ENCODE measurements around the gene VAPA. TPM values are rescaled to one million over a fixed set of nuclear protein-coding genes. Genes with fewer than 3 reads are reported as not detected.

The VAPA gene
- 139 and 144 TPM in 2 replicates for total RNA-seq (2013; cell fraction: nucleolus; rRNA removed)
- total RNA-seq (2014; rRNA removed) (124 and 128 TPM in 2 replicates), total RNA-seq (2014; rRNA removed; fragmentation: Illumina TruSeq; extraction: Trizol) (165 and 173 TPM in 2 replicates), total RNA-seq (2021) (136 and 137 TPM in 2 replicates), polyA plus RNA-seq (2011; rRNA removed) (235 and 368 TPM in 2 replicates), polyA plus RNA-seq (2014; fragmentation: Illumina TruSeq; extraction: Trizol) (252 and 265 TPM in 2 replicates), polyA plus RNA-seq (2014; fragmentation: Nextera tagmentation; extraction: Ambion mirVana) (10 to 100 TPM; 70.9 to 73.1 TPM), polyA plus RNA-seq (2014; rRNA removed) (154 and 159 TPM in 2 replicates), polyA plus RNA-seq (2016; fragmentation: Nextera tagmentation; extraction: Ambion mirVana) (100 to 1,000 TPM; 236 to 237 TPM), polyA minus RNA-seq (2011; rRNA and poly(A)+ RNA removed) (79.9 and 141 TPM in 2 replicates), Bru-seq, nascent RNA (percentile 97 among the genes with signal in this experiment), BruChase-seq, experiment 1, labeled RNA remaining after a 6-hour chase (percentile 92 among the genes with signal in this experiment), BruChase-seq, experiment 2, labeled RNA remaining after a 2-hour chase (percentile 94 among the genes with signal in this experiment)
- polyA plus RNA-seq (2011; ENCODE audit: low read depth): 60.5 TPM
- 78.7 and 122 TPM in 2 replicates for polyA plus RNA-seq (2011; cell fraction: cytosol; rRNA removed)
- polyA plus RNA-seq (2011; cell fraction: nucleus; rRNA removed): 96.8 and 97.2 TPM in 2 replicates
- 76.2 and 145 TPM in 2 replicates for polyA plus RNA-seq (2012)
- 58.4 and 68.5 TPM in 2 replicates for polyA minus RNA-seq (2011; cell fraction: cytosol; rRNA and poly(A)+ RNA removed)
- polyA minus RNA-seq (2011; cell fraction: nucleus; rRNA and poly(A)+ RNA removed): 44.0 and 74.3 TPM in 2 replicates
- long read RNA-seq, experiment 1, full-length matches to known transcripts: 188 of 196 reads
- long read RNA-seq, experiment 1, partial matches to known transcripts: 2 of 196 reads
- long read RNA-seq, experiment 1, other reads (novel, unspliced or antisense): 6 of 196 reads
- long read RNA-seq, experiment 2, full-length matches to known transcripts: 767 of 789 reads
- long read RNA-seq, experiment 2, partial matches to known transcripts: 6 of 789 reads
- long read RNA-seq, experiment 2, other reads (novel, unspliced or antisense): 16 of 789 reads

- peaks cover 3% of the 10 kb centered on the region; the same call in 1 of the 2 replicates for H3K4me1 ChIP-seq (ENCODE audit: control insufficient read depth, insufficient read depth, low read length)
- H4K20me1 ChIP-seq (ENCODE audit: control insufficient read depth, insufficient read depth): 0 out of 2 replicates have a peak, but pooled peaks cover 8% of the 10 kb centered on the region
- peak within 1 kb of the TSS; percentile 92 for H2AFZ ChIP-seq (ENCODE audit: control insufficient read depth, low read depth, low read length)
- peak within 1 kb of the TSS; percentile 79 for H3K4me2 ChIP-seq (ENCODE audit: control insufficient read depth, insufficient read depth)
- 1% methylated on average over 86 of the region's 87 CpGs for WGBS (ENCODE audit: insufficient coverage, insufficient replicate concordance, low lambda C conversion rate, missing lambda C conversion rate)
- no peaks in the 10 kb centered on the region for H3K36me3 ChIP-seq (ENCODE audit: control insufficient read depth in 2 of 2, insufficient read depth in 2 of 2, low read length in 1 of 2)
- intact Hi-C loops (cut with micrococcal nuclease; ENCODE audit: unreplicated experiment): no loop called here
- H3K79me2 ChIP-seq (ENCODE audit: control insufficient read depth, insufficient read depth, low read length): peaks cover 48% of the 10 kb centered on the region
- CTCF ChIA-PET: interaction anchor here (0.8 kb wide), 1 partner anchor 37 kb away, joined by 5 read pairs; no protein-coding TSS in a partner anchor
- DNase-seq (ENCODE audit: low read depth, low spot score) (peak; percentile 89), FAIRE-seq (peak; percentile 83), ATAC-seq (peak; percentile 91)
- no peaks in the 10 kb centered on the region; the same call in 2 of the 3 replicates for H3K9me3 ChIP-seq (replicated peaks; ENCODE audit: control insufficient read depth, insufficient read depth, low read length)
- peak within 1 kb of the TSS; percentile 93 for H3K27ac ChIP-seq (ENCODE audit: control insufficient read depth, insufficient read depth)
- H3K27me3 ChIP-seq (replicated peaks in 1 of 2; ENCODE audit: control insufficient read depth in 2 of 2, insufficient read depth in 2 of 2, low read length in 1 of 2): no peaks in the 10 kb centered on the region
- H3K9ac ChIP-seq (ENCODE audit: control insufficient read depth, insufficient read depth, low read length): peak within 1 kb of the TSS; percentile 90
- H3K4me3 ChIP-seq: peak within 1 kb of the TSS; percentile 97
- POLR2A ChIA-PET: interaction anchor here (0.5 kb wide), 1 partner anchor 849 kb away, joined by 7 read pairs; no protein-coding TSS in a partner anchor
- RAD21 ChIA-PET (ENCODE audit: unreplicated experiment): interaction anchor here (1.1 to 1.3 kb wide), 4 partner anchors 11 to 52 kb away, joined by 3 to 5 read pairs (median 4); no protein-coding TSS in a partner anchor
- SMC1A ChIA-PET (ENCODE audit: uncharacterized antibody, unreplicated experiment): interaction anchor here (0.7 to 1.3 kb wide), 3 partner anchors 13 to 612 kb away, joined by 3 to 4 read pairs (median 3); partner anchors contain the start of gene NAPG
- in situ Hi-C loops (cut with MboI): loop anchor here (25.0 kb wide), 2 partner anchors 301 to 1301 kb away; partner anchors contain the start of genes PPP4R1 and RAB12
- no TSS peak for BruUV-seq (replicated peaks)
- peak; percentile 85; the same call in 1 of the 2 replicates for TF ChIP-seq STAT1 (conservative IDR thresholded peaks at IDR 0.05)
- TF ChIP-seq JUNB (IDR thresholded peaks at IDR 0.05): no peak
- TF ChIP-seq EP300 (IDR thresholded peaks at IDR 0.05; ENCODE audit: borderline replicate concordance in 1 of 2, control insufficient read depth in 1 of 2, low read depth in 2 of 2, low read length in 2 of 2): 0 out of 4 replicates have a peak, but pooled peaks of 1 of the 2 experiments have one; percentile 18
- peak; percentile 71 for TF ChIP-seq SREBF1 (IDR thresholded peaks at IDR 0.05; ENCODE audit: low read length)
- peak; percentile 35; the same call in 1 of the 2 replicates for TF ChIP-seq NKRF (conservative IDR thresholded peaks at IDR 0.05)
- peak; percentile 27; the same call in 1 of the 2 replicates for TF ChIP-seq PKNOX1 (IDR thresholded peaks at IDR 0.05)
- TF ChIP-seq NRF1 (conservative IDR thresholded peaks at IDR 0.05; ENCODE audit: low read depth, low read length): peak; percentile 68
- TF ChIP-seq ZNF24 (IDR thresholded peaks at IDR 0.05): no peak
- TF ChIP-seq ZNF384 (IDR thresholded peaks at IDR 0.05; ENCODE audit: borderline replicate concordance, low read depth, low read length): no peak
- no peak for TF ChIP-seq ATF2 (IDR thresholded peaks at IDR 0.05; ENCODE audit: low read length)
- TF ChIP-seq ESRRA (IDR thresholded peaks at IDR 0.05; ENCODE audit: low read length): no peak
Observed at GRCh38 chr18:9913526-9914333, at the start of gene VAPA. VAPA (plus strand) TSS chr18:9914016; CDS start chr18:9914257, 241 bp downstream.

Data from GM12878 (cell line).